Panc1 (cell line): Measurements from ENCODE around the gene WDR5. TPM values are rescaled to one million over a fixed set of nuclear protein-coding genes. Genes with fewer than 3 reads are reported as not detected.

Source experiments
- ATAC-seq: fragments of 200-7000 bp; cut with Tn5 transposase; 2 replicates; pipeline ENCODE4 v1.9.1; 2020; ENCODE audit warnings: mild to moderate bottlenecking, moderate library complexity
- BruUV-seq: library from RNA; stranded (reverse); fragments of 400-500 nt; replicated peaks from 2 replicates; lab custom pipeline; 2021; lab: Mats Ljungman, UMichigan
- CTCF ChIA-PET: fragments of 300-600 bp; sonication (Branson Sonifier 250); formaldehyde crosslinking; loops from one replicate; lab custom pipeline; 2022; ENCODE audit warnings: antibody characterized with exemption; lab: Charles Lee
- POLR2A ChIA-PET: fragments of 300-600 bp; sonication (Branson Sonifier 250); formaldehyde crosslinking; loops from one replicate; lab custom pipeline; 2022; ENCODE audit warnings: antibody characterized with exemption; lab: Charles Lee
- DNase-seq: peaks from one replicate; pipeline ENCODE4 v3.0.0-alpha.2; 2010; ENCODE audit warnings: low read depth, low spot score
- H3K27ac ChIP-seq: 2 replicates; pipeline ENCODE4 v1.5.1; 2011; ENCODE audit warnings: mild to moderate bottlenecking, low read length, inconsistent platforms
- H3K27me3 ChIP-seq: fragments of 200-500 bp; sonication (Bioruptor generic); 2 replicates; pipeline ENCODE4 v1.6.0; 2014; ENCODE audit warnings: low read length, inconsistent platforms; ENCODE audit not compliant: control insufficient read depth, insufficient read depth
- H3K36me3 ChIP-seq: fragments of 200-500 bp; sonication (Bioruptor generic); 2 replicates; pipeline ENCODE4 v1.5.1; 2014; ENCODE audit warnings: inconsistent platforms, mild to moderate bottlenecking, low read length, moderate library complexity; ENCODE audit not compliant: control insufficient read depth, insufficient read depth
- H3K4me1 ChIP-seq: 2 replicates; pipeline ENCODE4 v1.5.1; 2011; ENCODE audit warnings: inconsistent platforms, mild to moderate bottlenecking, low read length, moderate library complexity; ENCODE audit not compliant: control insufficient read depth, insufficient read depth
- H3K4me3 ChIP-seq, 2 experiments: 2 replicates each; pipeline ENCODE4 v1.5.1; 2011 to 2012; ENCODE audit warnings: low read depth in 2 of 2, low read length in 2 of 2, mild to moderate bottlenecking in 2 of 2, inconsistent platforms in 1 of 2, moderate library complexity in 1 of 2
- H3K9me3 ChIP-seq: fragments of 200-500 bp; sonication (Bioruptor generic); 2 replicates; pipeline ENCODE4 v1.5.1; 2014; ENCODE audit warnings: low read depth, mild to moderate bottlenecking, inconsistent platforms, low read length, moderate library complexity; ENCODE audit not compliant: control insufficient read depth, insufficient read depth
- CTCF ChIP-seq: fragments of 450-650 bp; IDR thresholded peaks from 2 replicates; pipeline ENCODE4 v1.5.1; 2017; ENCODE audit warnings: mild to moderate bottlenecking
- POLR2AphosphoS5 ChIP-seq: IDR thresholded peaks from 2 replicates; pipeline ENCODE4 v1.6.1; 2012; ENCODE audit warnings: mild to moderate bottlenecking, low read depth, low read length, moderate library complexity
- REST ChIP-seq, 2 experiments: IDR thresholded peaks; 2 replicates each; pipeline ENCODE4 v1.6.1; 2011 to 2012; ENCODE audit warnings: low read depth in 2 of 2, control low read depth in 1 of 2, low read length in 1 of 2, mild to moderate bottlenecking in 1 of 2, moderate library complexity in 1 of 2; ENCODE audit not compliant: insufficient read depth in 1 of 2
- SIN3A ChIP-seq: IDR thresholded peaks from 2 replicates; pipeline ENCODE4 v1.6.1; 2012; ENCODE audit warnings: low read depth, mild to moderate bottlenecking, low read length, moderate library complexity, borderline replicate concordance; ENCODE audit not compliant: insufficient read depth
- TCF7L2 ChIP-seq: IDR thresholded peaks from 2 replicates; pipeline ENCODE4 v1.6.1; 2011; ENCODE audit warnings: mild to moderate bottlenecking, low read depth, low read length, inconsistent platforms
- in situ Hi-C: cut with HindIII; loops from 2 replicates; pipeline ENCODE4 v1.10.0; 2016; ENCODE audit warnings: low sequenced_read_pairs, low pct_unique_long_range_greater_than_20kb
- intact Hi-C: fragments of 100-400 bp; cut with micrococcal nuclease; formaldehyde crosslinking; loops from one replicate; pipeline ENCODE4 v1.10.0; 2022; ENCODE audit not compliant: unreplicated experiment
- total RNA-seq: library from RNA; stranded (reverse); gene quantifications from one replicate; pipeline ENCODE4 v1.2.1, GENCODE V29; 2021; ENCODE audit not compliant: unreplicated experiment

Gene WDR5
- total RNA-seq, 1 experiment from 2014 or later: 36.9 TPM

DNA sequence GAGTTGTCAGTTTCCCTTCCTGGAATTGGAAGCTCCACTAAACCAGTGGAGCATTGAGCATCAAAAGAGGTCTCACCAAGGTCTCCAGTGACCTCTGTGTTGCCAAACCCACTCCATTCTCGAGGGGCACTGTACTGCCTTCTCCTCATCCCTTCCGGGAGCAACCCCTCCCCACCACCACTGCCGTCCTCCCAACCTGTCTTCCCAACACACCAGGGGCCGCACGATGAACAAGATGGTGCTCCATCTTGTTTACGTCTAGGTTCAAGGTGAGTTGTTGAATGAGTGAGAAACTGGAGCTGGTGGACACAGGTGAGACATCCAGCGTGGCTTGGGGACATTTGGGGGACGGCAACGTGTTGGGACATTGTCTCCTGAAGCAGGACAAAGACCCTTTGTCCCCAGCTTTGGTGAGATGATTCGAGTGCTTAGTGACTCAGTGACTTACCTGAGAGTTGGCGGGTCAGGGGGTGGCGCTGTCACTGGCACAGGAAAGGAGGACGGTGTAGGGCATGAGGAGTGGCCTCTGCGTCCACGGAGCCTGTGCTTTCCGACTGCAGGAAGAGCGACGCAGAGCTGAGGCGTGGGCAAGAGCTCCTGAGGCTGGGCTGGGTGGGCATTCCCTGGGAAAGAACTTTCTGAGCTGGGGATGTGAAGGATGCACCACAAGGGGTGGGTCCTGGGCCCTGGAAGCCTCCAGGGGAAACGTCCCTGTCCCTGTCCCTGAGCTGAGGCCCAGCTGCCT is 73.3 kb downstream of the WDR5 start:
- TF ChIP-seq REST (IDR thresholded peaks at IDR 0.05; ENCODE audit: insufficient read depth in 1 of 2, low read depth in 2 of 2, low read length in 1 of 2) (no peak), CTCF (no peak), SIN3A (no peak), POLR2AphosphoS5 (no peak), TCF7L2 (no peak)
- no peaks in the 10 kb centered on the region for H3K36me3 ChIP-seq
- H3K27me3 ChIP-seq: no peaks in the 10 kb centered on the region
- H3K4me3 ChIP-seq: no peak overlapping the region
- no peak for DNase-seq
- no peaks in the 10 kb centered on the region for H3K9me3 ChIP-seq
- H3K27ac ChIP-seq: no peak overlapping the region
- intact Hi-C loops (no loop called here), in situ Hi-C loops (no loop called here)
- H3K4me1 ChIP-seq: no peaks in the 10 kb centered on the region
- BruUV-seq: no TSS peak
- ATAC-seq: no peak
- POLR2A ChIA-PET: no interaction called here
- CTCF ChIA-PET: no interaction called here

Other genes starting within 250 kb of the WDR5 start
- 24.7 TPM for gene VAV2, start 143.8 kb upstream of the WDR5 start, total RNA-seq
- 22.1 TPM for gene BRD3OS, start 110.6 kb upstream of the WDR5 start, total RNA-seq
- gene BRD3, start 68.1 kb upstream of the WDR5 start, total RNA-seq: 27.6 TPM
- gene RNU6ATAC, start 28.5 kb downstream of the WDR5 start, total RNA-seq: 33.6 TPM
- 31.6 TPM for gene RXRA, start 190.4 kb downstream of the WDR5 start, total RNA-seq